Tibial artery (tissue), 4 donors: ENCODE measurements around the gene FBXL7.
A peak's percentile ranks its signal among the peaks of the same experiment; 100 is the strongest.

Source experiments
- DNase-seq, 2 donors: peaks; one replicate each; pipeline ENCODE4 v3.0.0-alpha.2; 2019
- H3K27ac ChIP-seq, 2 donors: fragments of 200-600 bp; sonication (generic) in 1 of 2; 1 replicate in 1 of 2; 2 replicates in 1 of 2; pipeline ENCODE4 v1.5.1; 2018 to 2019; ENCODE audit warnings: mild to moderate bottlenecking in 1 of 2
- H3K27me3 ChIP-seq, 2 donors: fragments of 200-600 bp; sonication (generic) in 1 of 2; one replicate each; pipeline versions ENCODE4 v1.5.1 to v1.6.0; 2016 to 2019
- H3K36me3 ChIP-seq, 3 donors: fragments of 200-600 bp; sonication (generic) in 2 of 3; one replicate each; pipeline ENCODE4 v1.5.1; 2016 to 2019; ENCODE audit warnings: mild to moderate bottlenecking in 2 of 3
- H3K4me1 ChIP-seq, 4 donors: fragments of 200-600 bp; sonication (generic) in 2 of 4; 1 replicate in 3 of 4; 2 replicates in 1 of 4; pipeline ENCODE4 v1.5.1; 2016 to 2019
- H3K4me3 ChIP-seq, 2 donors: fragments of 200-600 bp; sonication (generic) in 1 of 2; 1 replicate in 1 of 2; 2 replicates in 1 of 2; pipeline ENCODE4 v1.5.1; 2018 to 2019; ENCODE audit warnings: mild to moderate bottlenecking in 2 of 2
- H3K9me3 ChIP-seq, 3 donors: fragments of 200-600 bp; sonication (generic) in 1 of 3; one replicate each; pipeline ENCODE4 v1.5.1; 2016 to 2019
- intact Hi-C: fragments of 100-400 bp; cut with DNase I; formaldehyde crosslinking; loops from one replicate; pipeline ENCODE4 v1.15.0; 2023; ENCODE audit warnings: low total_unique reads
- TF ChIP-seq, protein P1 (sequence below), 2 experiments: fragments of 200-600 bp in 1 of 2; fragments of 450-650 bp in 1 of 2; IDR thresholded peaks; one replicate each; pipeline ENCODE4 v1.5.1; 2017 to 2019; ENCODE audit warnings: antibody characterized with exemption in 2 of 2, mild to moderate bottlenecking in 1 of 2, moderate library complexity in 1 of 2

Gene FBXL7

DNA sequence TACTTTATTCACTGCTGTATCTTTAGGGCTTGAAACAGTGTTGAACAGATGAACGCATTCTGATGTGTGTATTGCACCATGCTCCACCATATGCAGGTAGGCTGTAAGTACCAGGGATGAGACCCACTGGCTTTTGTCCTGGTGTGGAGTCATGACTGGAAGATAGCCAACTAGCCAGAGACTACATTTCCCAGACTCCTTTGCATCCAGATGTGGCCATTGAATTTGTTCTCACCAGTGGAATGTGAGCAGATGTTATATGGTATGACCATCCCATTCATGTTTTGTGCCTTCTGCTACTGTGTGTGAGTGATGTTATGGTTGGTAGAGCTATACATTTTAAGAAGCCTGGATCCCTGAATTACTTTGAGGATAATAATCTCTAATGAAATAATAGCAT lies 7.4 kb upstream of the FBXL7 start:
- no peak for DNase-seq
- Histone ChIP-seq H3K27ac (no peak overlapping the region), H3K4me3 (no peak overlapping the region), H3K36me3 (no peaks in the 10 kb centered on the region), H3K9me3 (no peaks in the 10 kb centered on the region), H3K4me1 (no peaks in the 10 kb centered on the region), H3K27me3 (no peaks in the 10 kb centered on the region)
- TF ChIP-seq, protein P1, sequence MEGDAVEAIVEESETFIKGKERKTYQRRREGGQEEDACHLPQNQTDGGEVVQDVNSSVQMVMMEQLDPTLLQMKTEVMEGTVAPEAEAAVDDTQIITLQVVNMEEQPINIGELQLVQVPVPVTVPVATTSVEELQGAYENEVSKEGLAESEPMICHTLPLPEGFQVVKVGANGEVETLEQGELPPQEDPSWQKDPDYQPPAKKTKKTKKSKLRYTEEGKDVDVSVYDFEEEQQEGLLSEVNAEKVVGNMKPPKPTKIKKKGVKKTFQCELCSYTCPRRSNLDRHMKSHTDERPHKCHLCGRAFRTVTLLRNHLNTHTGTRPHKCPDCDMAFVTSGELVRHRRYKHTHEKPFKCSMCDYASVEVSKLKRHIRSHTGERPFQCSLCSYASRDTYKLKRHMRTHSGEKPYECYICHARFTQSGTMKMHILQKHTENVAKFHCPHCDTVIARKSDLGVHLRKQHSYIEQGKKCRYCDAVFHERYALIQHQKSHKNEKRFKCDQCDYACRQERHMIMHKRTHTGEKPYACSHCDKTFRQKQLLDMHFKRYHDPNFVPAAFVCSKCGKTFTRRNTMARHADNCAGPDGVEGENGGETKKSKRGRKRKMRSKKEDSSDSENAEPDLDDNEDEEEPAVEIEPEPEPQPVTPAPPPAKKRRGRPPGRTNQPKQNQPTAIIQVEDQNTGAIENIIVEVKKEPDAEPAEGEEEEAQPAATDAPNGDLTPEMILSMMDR (IDR thresholded peaks at IDR 0.05), result no peak
- intact Hi-C loops, result no loop called here

DNA sequence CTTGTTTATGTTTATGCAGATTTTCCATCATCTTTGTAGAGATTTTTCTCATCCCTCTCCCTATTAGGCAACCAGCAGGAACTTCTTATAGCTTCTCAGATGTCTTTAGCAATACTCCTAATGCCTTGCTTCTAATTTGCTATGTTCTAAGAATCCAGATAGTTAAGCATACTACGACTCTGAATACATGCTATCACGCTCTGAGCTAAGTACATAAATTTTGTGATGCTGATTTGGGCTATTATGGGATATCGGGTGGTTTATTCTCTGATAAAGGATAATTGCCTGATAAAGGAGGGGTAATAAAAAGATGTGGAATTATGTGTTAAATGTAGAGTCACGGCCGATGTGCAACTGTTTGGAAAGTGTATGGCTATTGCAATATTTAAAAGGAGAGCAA lies 6.5 kb upstream of the FBXL7 start:
- intact Hi-C loops, result no loop called here
- DNase-seq, result no peak
- no peaks in the 10 kb centered on the region for H3K9me3 ChIP-seq
- H3K27ac ChIP-seq, result no peak overlapping the region
- H3K4me3 ChIP-seq, result no peak overlapping the region
- H3K36me3 ChIP-seq, result no peaks in the 10 kb centered on the region
- H3K27me3 ChIP-seq, result no peaks in the 10 kb centered on the region
- TF ChIP-seq, protein P1 (IDR thresholded peaks at IDR 0.05), result no peak
- no peaks in the 10 kb centered on the region for H3K4me1 ChIP-seq

DNA sequence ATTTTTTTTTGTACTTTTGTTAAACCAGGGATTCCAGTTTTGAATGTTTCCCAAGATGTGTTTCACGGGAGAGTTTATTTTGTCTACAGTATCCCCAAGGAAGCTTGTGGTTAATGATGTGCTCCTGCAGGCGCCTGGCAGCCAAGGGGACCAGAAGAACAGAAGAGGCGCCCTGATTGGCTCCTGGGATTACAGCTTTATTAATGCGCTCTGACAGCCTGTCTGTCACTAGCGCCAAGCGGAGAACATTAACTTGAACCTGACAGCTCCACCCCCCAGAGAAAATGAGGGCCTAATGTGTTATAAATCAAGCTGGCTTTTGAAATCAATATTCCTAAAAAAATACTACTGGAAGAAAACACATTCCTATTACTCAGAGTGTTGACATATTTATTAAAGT lies 5.0 kb upstream of the FBXL7 start:
- DNase-seq, result no peak

DNA sequence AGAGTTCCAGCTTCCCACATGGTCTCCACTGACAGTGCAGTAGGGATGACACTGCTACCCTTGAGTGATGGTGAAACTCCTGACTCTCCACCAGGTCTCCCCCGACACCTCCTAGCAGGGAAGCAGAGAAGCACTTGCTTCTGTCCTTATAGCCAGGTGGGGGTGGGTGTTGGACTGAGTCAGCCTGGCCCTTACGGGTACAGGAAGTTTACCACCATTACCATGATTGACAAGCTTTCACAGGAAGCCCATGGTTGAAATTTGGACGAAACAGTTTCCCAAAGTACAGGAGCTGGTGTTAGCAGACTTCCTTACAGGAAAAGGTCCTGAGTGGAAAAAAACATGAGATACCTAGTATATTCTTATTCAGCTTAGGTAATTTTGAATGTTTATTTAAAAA lies 3.1 kb upstream of the FBXL7 start:
- intact Hi-C loops, result no loop called here
- H3K27me3 ChIP-seq, result no peaks in the 10 kb centered on the region
- TF ChIP-seq, protein P1 (IDR thresholded peaks at IDR 0.05), result no peak
- H3K36me3 ChIP-seq, result no peaks in the 10 kb centered on the region
- no peak overlapping the region for H3K4me3 ChIP-seq
- no peak for DNase-seq
- H3K4me1 ChIP-seq, result peaks cover 0 to 4% (median under 1%) of the 10 kb centered on the region in 4 donors
- no peak overlapping the region for H3K27ac ChIP-seq
- no peaks in the 10 kb centered on the region for H3K9me3 ChIP-seq

More for the DNA sequence above, 5.0 kb upstream of the FBXL7 start:
- intact Hi-C loops, result no loop called here
- H3K9me3 ChIP-seq, result no peaks in the 10 kb centered on the region
- H3K4me1 ChIP-seq, result no peaks in the 10 kb centered on the region
- H3K36me3 ChIP-seq, result no peaks in the 10 kb centered on the region
- TF ChIP-seq, protein P1 (IDR thresholded peaks at IDR 0.05), result no peak
- no peak overlapping the region for H3K4me3 ChIP-seq
- H3K27me3 ChIP-seq, result no peaks in the 10 kb centered on the region
- no peak overlapping the region for H3K27ac ChIP-seq

DNA sequence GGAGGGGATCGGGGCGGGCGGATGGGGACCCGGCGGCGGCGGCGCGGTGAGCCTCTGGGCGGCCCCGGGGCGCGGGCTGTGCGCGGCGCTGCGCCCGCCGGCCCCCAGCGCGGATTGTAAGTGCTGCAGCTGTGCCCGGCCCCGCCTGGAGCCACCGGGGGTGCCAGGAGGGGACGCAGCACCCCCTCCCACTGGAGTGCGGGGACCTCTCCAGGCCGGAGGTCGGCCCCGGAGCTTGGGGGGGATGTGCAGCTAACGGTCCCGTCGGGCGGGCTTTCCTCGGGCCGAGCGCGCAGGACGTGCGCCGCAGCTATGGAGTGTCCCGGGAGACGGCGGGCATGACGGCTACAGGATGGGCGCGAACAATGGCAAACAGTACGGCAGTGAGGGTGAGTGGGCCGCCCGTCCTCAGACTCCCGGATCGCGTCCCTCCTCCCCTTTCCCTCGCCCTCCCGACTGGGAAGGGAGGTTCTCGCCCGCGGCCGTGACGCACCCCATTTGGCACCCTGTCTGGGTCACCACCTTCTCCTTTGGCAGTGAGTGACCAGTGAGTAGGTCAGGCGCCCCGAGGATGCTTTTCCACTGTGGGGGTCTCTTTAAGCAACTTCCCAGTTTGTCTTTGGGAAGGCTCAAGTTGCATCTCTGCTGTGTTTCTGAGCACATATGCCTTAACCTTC lies 483 bp downstream of the FBXL7 start:
- Histone ChIP-seq H3K9me3 (no peaks in the 10 kb centered on the region), H3K4me3 (peak overlapping the region; percentile 76 to 92), H3K36me3 (no peaks in the 10 kb centered on the region), H3K27me3 (no peaks in the 10 kb centered on the region), H3K4me1 (peaks cover 0 to 19% (median 14%) of the 10 kb centered on the region in 4 donors), H3K27ac (peak overlapping the region; percentile 84 to 87)
- TF ChIP-seq, protein P1 (IDR thresholded peaks at IDR 0.05), result no peak
- intact Hi-C loops, result loop anchor here (5.0 kb wide), 1 partner anchor 292 kb away; no protein-coding TSS in a partner anchor
- peak; percentile 54 to 85 for DNase-seq
